ENCODE data around the gene ITPK1. TPM values are rescaled to one million over a fixed set of nuclear protein-coding genes. Genes with fewer than 3 reads are reported as not detected.

Gene ITPK1
- polyA plus RNA-seq, 4 donors, result 98.8 to 153 (median 138) TPM

DNA sequence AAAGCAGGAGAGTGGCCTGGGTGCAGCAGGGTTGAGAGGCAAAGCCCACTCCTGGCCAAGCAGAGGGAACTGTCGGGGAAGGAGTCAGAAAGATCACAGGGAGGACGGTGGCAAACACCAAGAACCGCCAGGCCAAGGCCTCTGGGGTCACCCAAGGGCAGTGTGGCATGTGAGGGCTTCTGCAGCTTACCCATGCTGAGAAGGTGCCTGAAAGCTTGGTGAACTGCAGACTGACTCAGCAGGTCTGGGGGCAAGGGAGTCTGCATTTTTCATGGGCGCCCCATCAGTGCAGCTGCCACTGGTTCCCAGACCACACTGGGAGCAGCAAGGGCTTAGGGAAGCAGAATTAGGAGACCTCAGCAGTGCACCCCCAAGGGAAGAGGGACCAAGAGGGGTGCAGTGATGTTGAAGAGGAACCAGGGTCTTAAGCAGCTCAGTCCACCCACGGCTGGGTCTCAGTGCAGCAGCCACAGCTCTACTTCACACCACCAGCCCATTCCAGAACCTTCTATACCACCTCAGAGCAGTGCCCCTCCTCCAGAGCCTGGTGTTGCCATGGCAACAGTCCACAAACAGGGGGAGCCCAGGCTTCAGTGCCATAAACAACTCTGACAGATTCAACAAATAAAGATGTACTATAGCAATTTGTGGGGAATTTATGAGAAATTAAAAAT lies 59.4 kb downstream of the ITPK1 start:
- Histone ChIP-seq H3K9me3 (ENCODE audit: control insufficient read depth in 2 of 2, insufficient read depth in 1 of 2, low read depth in 1 of 2, low read length in 1 of 2) (no peaks in the 10 kb centered on the region), H3K4me3 (ENCODE audit: low read depth in 1 of 3, low read length in 3 of 3) (no peak overlapping the region), H3K27me3 (ENCODE audit: control insufficient read depth in 3 of 3, insufficient read depth in 3 of 3, low read length in 3 of 3) (no peaks in the 10 kb centered on the region), H3K4me1 (ENCODE audit: control insufficient read depth in 3 of 3, insufficient read depth in 2 of 3, low read depth in 1 of 3, low read length in 2 of 3) (peaks cover 20 to 80% (median 26%) of the 10 kb centered on the region in 3 donors), H3K36me3 (ENCODE audit: control insufficient read depth in 3 of 3, insufficient read depth in 2 of 3, low read depth in 1 of 3, low read length in 3 of 3) (peaks cover 0 to 63% (median 0%) of the 10 kb centered on the region in 3 donors), H3K27ac (ENCODE audit: low read depth in 1 of 3, low read length in 2 of 3) (peak overlapping the region; percentile 87 to 97 (median 95))
- no peak for FAIRE-seq
- WGBS, 3 donors, result 42 to 61% (median 51%) methylated on average over 5 of the region's 5 CpGs
- peak in 1 of 2 donors; percentile 56 for DNase-seq

DNA sequence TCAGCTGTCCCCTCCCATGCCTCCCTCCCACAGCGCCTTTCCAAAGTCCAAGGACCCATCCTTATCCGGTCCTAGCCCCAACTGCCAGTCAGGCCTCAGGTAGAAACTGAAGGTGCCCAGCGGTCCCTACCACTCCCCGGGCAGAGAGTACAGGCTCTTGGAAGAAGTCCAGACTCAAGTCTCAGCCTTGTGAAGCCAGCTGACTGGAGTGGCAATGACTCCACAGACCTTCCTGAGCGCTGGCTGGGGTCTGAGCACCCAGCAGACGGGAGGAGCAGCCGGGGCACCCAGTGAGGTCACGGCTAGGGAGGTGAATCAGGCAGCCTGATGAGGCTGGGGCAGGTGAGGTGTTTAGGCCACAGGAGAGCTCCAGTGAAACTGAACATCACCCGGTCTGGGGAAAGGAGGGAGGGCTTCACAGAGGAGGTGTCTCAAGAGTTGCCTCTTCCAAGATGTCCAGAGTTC lies 60.0 kb downstream of the ITPK1 start:
- Histone ChIP-seq H3K4me1 (ENCODE audit: control insufficient read depth in 3 of 3, insufficient read depth in 2 of 3, low read depth in 1 of 3, low read length in 2 of 3) (peaks cover 20 to 80% (median 27%) of the 10 kb centered on the region in 3 donors), H3K27me3 (ENCODE audit: control insufficient read depth in 3 of 3, insufficient read depth in 3 of 3, low read length in 3 of 3) (no peaks in the 10 kb centered on the region), H3K36me3 (ENCODE audit: control insufficient read depth in 3 of 3, insufficient read depth in 2 of 3, low read depth in 1 of 3, low read length in 3 of 3) (peaks cover 0 to 67% (median 0%) of the 10 kb centered on the region in 3 donors), H3K4me3 (ENCODE audit: low read depth in 1 of 3, low read length in 3 of 3) (no peak overlapping the region), H3K9me3 (ENCODE audit: control insufficient read depth in 2 of 2, insufficient read depth in 1 of 2, low read depth in 1 of 2, low read length in 1 of 2) (no peaks in the 10 kb centered on the region), H3K27ac (ENCODE audit: low read depth in 1 of 3, low read length in 2 of 3) (peak overlapping the region; percentile 87 to 97 (median 95))
- WGBS, 3 donors, result 15 to 70% (median 40%) methylated on average over 9 of the region's 9 CpGs
- FAIRE-seq (no peak), DNase-seq (peak; percentile 96 to 99)

DNA sequence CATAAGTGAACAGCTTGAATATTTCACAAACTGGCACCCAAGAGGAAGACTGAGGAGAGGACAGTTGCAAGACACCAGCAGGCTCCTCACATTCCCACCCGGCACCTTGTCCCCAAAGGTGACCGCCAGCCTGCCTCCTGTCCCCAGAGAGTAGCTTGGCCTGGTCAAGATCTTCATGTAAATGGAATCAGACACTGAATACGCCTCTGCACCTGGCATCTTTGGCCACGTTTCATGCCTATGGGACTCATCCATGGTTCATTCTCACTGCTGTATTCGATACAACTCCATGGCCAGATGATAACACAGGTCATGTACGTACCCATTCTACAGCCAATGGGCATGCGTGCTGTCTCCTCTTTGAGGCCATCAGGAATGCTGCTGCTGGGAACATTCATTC lies 60.8 kb downstream of the ITPK1 start:
- H3K36me3 ChIP-seq (ENCODE audit: control insufficient read depth in 3 of 3, insufficient read depth in 2 of 3, low read depth in 1 of 3, low read length in 3 of 3), result peaks cover 0 to 69% (median 0%) of the 10 kb centered on the region in 3 donors

DNA sequence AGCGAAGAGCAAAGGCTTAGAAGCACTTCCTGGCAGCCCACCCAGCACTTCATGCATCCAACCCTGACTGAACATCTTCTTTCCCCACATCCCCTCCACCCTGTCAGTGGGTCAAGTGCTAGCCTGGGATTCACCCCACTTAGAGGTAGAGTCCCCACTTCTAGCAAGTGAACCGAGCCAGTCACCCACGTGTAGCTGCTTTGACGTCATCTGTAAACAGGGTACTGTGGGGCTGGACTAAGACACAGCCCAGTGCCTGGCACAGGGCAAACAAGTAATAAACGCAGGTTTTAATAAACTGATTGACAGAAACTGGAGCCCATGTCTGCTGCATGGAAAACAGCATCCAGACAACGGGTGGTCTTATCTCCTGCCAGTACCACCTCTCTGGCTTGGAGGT lies 61.7 kb downstream of the ITPK1 start:
- Histone ChIP-seq H3K27ac (ENCODE audit: low read depth in 1 of 3, low read length in 2 of 3) (peak overlapping the region; percentile 82 to 97 (median 95)), H3K36me3 (ENCODE audit: control insufficient read depth in 3 of 3, insufficient read depth in 2 of 3, low read depth in 1 of 3, low read length in 3 of 3) (peaks cover 0 to 70% (median 0%) of the 10 kb centered on the region in 3 donors), H3K9me3 (ENCODE audit: control insufficient read depth in 2 of 2, insufficient read depth in 1 of 2, low read depth in 1 of 2, low read length in 1 of 2) (no peaks in the 10 kb centered on the region), H3K27me3 (ENCODE audit: control insufficient read depth in 3 of 3, insufficient read depth in 3 of 3, low read length in 3 of 3) (no peaks in the 10 kb centered on the region), H3K4me3 (ENCODE audit: low read depth in 1 of 3, low read length in 3 of 3) (no peak overlapping the region), H3K4me1 (ENCODE audit: control insufficient read depth in 3 of 3, insufficient read depth in 2 of 3, low read depth in 1 of 3, low read length in 2 of 3) (peaks cover 25 to 87% (median 27%) of the 10 kb centered on the region in 3 donors)
- FAIRE-seq, result no peak
- 23 to 54% (median 50%) methylated on average over 6 of the region's 6 CpGs for WGBS, 3 donors
- DNase-seq, result peak in 1 of 2 donors; percentile 73

More for the DNA sequence above, 60.8 kb downstream of the ITPK1 start:
- Histone ChIP-seq H3K4me1 (ENCODE audit: control insufficient read depth in 3 of 3, insufficient read depth in 2 of 3, low read depth in 1 of 3, low read length in 2 of 3) (peaks cover 20 to 80% (median 27%) of the 10 kb centered on the region in 3 donors), H3K9me3 (ENCODE audit: control insufficient read depth in 2 of 2, insufficient read depth in 1 of 2, low read depth in 1 of 2, low read length in 1 of 2) (no peaks in the 10 kb centered on the region), H3K4me3 (ENCODE audit: low read depth in 1 of 3, low read length in 3 of 3) (no peak overlapping the region), H3K27ac (ENCODE audit: low read depth in 1 of 3, low read length in 2 of 3) (peak overlapping the region; percentile 82 to 97 (median 95)), H3K27me3 (ENCODE audit: control insufficient read depth in 3 of 3, insufficient read depth in 3 of 3, low read length in 3 of 3) (no peaks in the 10 kb centered on the region)
- DNase-seq (no peak), FAIRE-seq (no peak)
- WGBS, 3 donors, result 74 to 92% (median 89%) methylated on average over 7 of the region's 7 CpGs

- H3K27me3 ChIP-seq (ENCODE audit: control insufficient read depth in 3 of 3, insufficient read depth in 3 of 3, low read length in 3 of 3), result no peaks in the 10 kb centered on the region
- H3K36me3 ChIP-seq (ENCODE audit: control insufficient read depth in 3 of 3, insufficient read depth in 2 of 3, low read depth in 1 of 3, low read length in 3 of 3), result peaks cover 0 to 72% (median 0%) of the 10 kb centered on the region in 3 donors
- H3K9me3 ChIP-seq (ENCODE audit: control insufficient read depth in 2 of 2, insufficient read depth in 1 of 2, low read depth in 1 of 2, low read length in 1 of 2), result no peaks in the 10 kb centered on the region
- DNase-seq (peak; percentile 46 to 62), FAIRE-seq (no peak)
- H3K4me3 ChIP-seq (ENCODE audit: low read depth in 1 of 3, low read length in 3 of 3), result no peak overlapping the region
- WGBS, 3 donors, result 66 to 85% (median 80%) methylated on average over 9 of the region's 9 CpGs
- H3K27ac ChIP-seq (ENCODE audit: low read depth in 1 of 3, low read length in 2 of 3), result peak overlapping the region; percentile 62 to 97 (median 96)
- peaks cover 36 to 97% (median 40%) of the 10 kb centered on the region in 3 donors for H3K4me1 ChIP-seq (ENCODE audit: control insufficient read depth in 3 of 3, insufficient read depth in 2 of 3, low read depth in 1 of 3, low read length in 2 of 3)
Measured at GRCh38 chr14:93051600-93052546, 63.9 kb downstream of the ITPK1 start.

DNA sequence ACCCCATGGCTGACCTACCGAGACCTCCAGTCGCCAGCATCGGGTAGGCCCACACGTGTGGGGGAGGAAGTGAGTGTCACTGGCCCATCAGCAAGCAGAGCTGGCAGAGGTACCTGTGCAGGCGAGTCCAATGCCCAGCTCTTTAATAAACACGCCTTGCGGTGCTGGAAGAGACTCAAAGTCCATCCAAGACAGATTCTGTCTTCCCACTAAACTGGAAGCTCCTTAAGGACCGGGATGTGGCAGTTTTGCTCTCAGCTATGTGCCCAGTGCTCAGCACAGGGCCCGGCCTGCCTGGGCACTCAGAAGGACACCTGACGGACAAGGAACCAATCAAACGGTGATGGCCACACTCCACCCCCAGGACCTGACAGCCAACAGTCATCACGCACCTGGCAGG lies 65.0 kb downstream of the ITPK1 start:
- no peak for FAIRE-seq
- Histone ChIP-seq H3K36me3 (ENCODE audit: control insufficient read depth in 3 of 3, insufficient read depth in 2 of 3, low read depth in 1 of 3, low read length in 3 of 3) (peaks cover 0 to 65% (median 0%) of the 10 kb centered on the region in 3 donors), H3K9me3 (ENCODE audit: control insufficient read depth in 2 of 2, insufficient read depth in 1 of 2, low read depth in 1 of 2, low read length in 1 of 2) (no peaks in the 10 kb centered on the region), H3K4me3 (ENCODE audit: low read depth in 1 of 3, low read length in 3 of 3) (no peak overlapping the region), H3K27ac (ENCODE audit: low read depth in 1 of 3, low read length in 2 of 3) (peak overlapping the region; percentile 91 to 97 (median 96)), H3K4me1 (ENCODE audit: control insufficient read depth in 3 of 3, insufficient read depth in 2 of 3, low read depth in 1 of 3, low read length in 2 of 3) (peaks cover 35 to 95% (median 40%) of the 10 kb centered on the region in 3 donors), H3K27me3 (ENCODE audit: control insufficient read depth in 3 of 3, insufficient read depth in 3 of 3, low read length in 3 of 3) (no peaks in the 10 kb centered on the region)
- WGBS, 3 donors, result 26 to 66% (median 58%) methylated on average over 12 of the region's 12 CpGs
- DNase-seq, result peak; percentile 56 to 89

DNA sequence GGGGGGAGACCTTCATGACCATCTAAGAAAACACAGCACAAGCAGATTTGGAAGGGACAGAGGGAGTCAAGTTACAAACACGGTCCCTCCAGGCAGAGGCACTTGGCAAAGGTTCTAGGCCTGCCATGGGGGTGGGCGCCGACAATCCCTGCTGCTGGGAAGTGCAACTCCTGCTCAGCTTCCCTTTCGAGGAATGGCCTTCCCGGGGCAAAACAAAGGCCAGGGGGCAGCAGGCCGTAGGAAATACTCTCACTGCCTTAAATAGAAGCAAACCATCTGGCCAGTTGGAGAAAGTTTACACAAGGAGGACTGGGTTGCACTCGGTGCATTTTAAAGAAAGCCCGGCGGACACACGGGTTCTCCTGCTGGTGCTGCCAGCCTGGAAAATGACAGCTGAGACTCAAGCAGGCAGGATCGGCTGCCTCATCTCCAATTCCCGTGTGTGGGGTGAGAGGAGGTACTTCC lies 65.8 kb downstream of the ITPK1 start:
- peak in 1 of 2 donors; percentile 42 for DNase-seq
- peak overlapping the region; percentile 91 to 97 (median 96) for H3K27ac ChIP-seq (ENCODE audit: low read depth in 1 of 3, low read length in 2 of 3)

GRCh38 chr14:93049315-93049714 lies 66.4 kb downstream of the ITPK1 start:
- Histone ChIP-seq H3K4me3 (ENCODE audit: low read depth in 1 of 3, low read length in 3 of 3) (no peak overlapping the region), H3K9me3 (ENCODE audit: control insufficient read depth in 2 of 2, insufficient read depth in 1 of 2, low read depth in 1 of 2, low read length in 1 of 2) (no peaks in the 10 kb centered on the region), H3K4me1 (ENCODE audit: control insufficient read depth in 3 of 3, insufficient read depth in 2 of 3, low read depth in 1 of 3, low read length in 2 of 3) (peaks cover 33 to 96% (median 40%) of the 10 kb centered on the region in 3 donors), H3K27me3 (ENCODE audit: control insufficient read depth in 3 of 3, insufficient read depth in 3 of 3, low read length in 3 of 3) (no peaks in the 10 kb centered on the region), H3K36me3 (ENCODE audit: control insufficient read depth in 3 of 3, insufficient read depth in 2 of 3, low read depth in 1 of 3, low read length in 3 of 3) (peaks cover 0 to 62% (median 0%) of the 10 kb centered on the region in 3 donors), H3K27ac (ENCODE audit: low read depth in 1 of 3, low read length in 2 of 3) (peak overlapping the region; percentile 91 to 97 (median 96))
- 16 to 63% (median 42%) methylated on average over 4 of the region's 4 CpGs for WGBS, 3 donors
- FAIRE-seq (no peak), DNase-seq (peak; percentile 89 to 98)

More for the DNA sequence above, 65.8 kb downstream of the ITPK1 start:
- Histone ChIP-seq H3K36me3 (ENCODE audit: control insufficient read depth in 3 of 3, insufficient read depth in 2 of 3, low read depth in 1 of 3, low read length in 3 of 3) (peaks cover 0 to 63% (median 0%) of the 10 kb centered on the region in 3 donors), H3K4me1 (ENCODE audit: control insufficient read depth in 3 of 3, insufficient read depth in 2 of 3, low read depth in 1 of 3, low read length in 2 of 3) (peaks cover 37 to 96% (median 42%) of the 10 kb centered on the region in 3 donors), H3K9me3 (ENCODE audit: control insufficient read depth in 2 of 2, insufficient read depth in 1 of 2, low read depth in 1 of 2, low read length in 1 of 2) (no peaks in the 10 kb centered on the region), H3K4me3 (ENCODE audit: low read depth in 1 of 3, low read length in 3 of 3) (peak overlapping the region in 1 of 3 donors; percentile 14), H3K27me3 (ENCODE audit: control insufficient read depth in 3 of 3, insufficient read depth in 3 of 3, low read length in 3 of 3) (no peaks in the 10 kb centered on the region)
- 19 to 32% (median 29%) methylated on average over 12 of the region's 12 CpGs for WGBS, 3 donors
- no peak for FAIRE-seq

Measured in small intestine (tissue), 7 donors.